ENCODE data around the gene ANO9.
"Not testable (repeated sequence)": the region's sequence is repeated elsewhere in the genome, so short reads cannot be mapped to it uniquely, and the experiment has no call there.

Gene ANO9

GRCh38 chr11:471468-472145, 29.8 kb upstream of the ANO9 start:
- no peak for DNase-seq

GRCh38 chr11:469684-470560, 28.1 kb upstream of the ANO9 start:
- no peak for DNase-seq

- not testable (repeated sequence) for DNase-seq
These were observed 27.3 kb upstream of the ANO9 start for GRCh38 chr11:469026-469683.

GRCh38 chr11:468493-468892, 26.7 kb upstream of the ANO9 start:
- no peak for DNase-seq

- no peak for DNase-seq
These were observed 26.2 kb upstream of the ANO9 start for GRCh38 chr11:468036-468435.

GRCh38 chr11:465896-466530, 24.2 kb upstream of the ANO9 start:
- no peak for DNase-seq

GRCh38 chr11:464316-464715, 22.5 kb upstream of the ANO9 start:
- no peak for DNase-seq

GRCh38 chr11:462107-462890, 20.5 kb upstream of the ANO9 start:
- DNase-seq = no peak

- no peak for DNase-seq
These were observed 19.8 kb upstream of the ANO9 start for GRCh38 chr11:461626-462025.

GRCh38 chr11:460331-461199, 18.8 kb upstream of the ANO9 start:
- no peak for DNase-seq

GRCh38 chr11:459511-460220, 17.9 kb upstream of the ANO9 start:
- DNase-seq = no peak

GRCh38 chr11:457111-457760, 15.4 kb upstream of the ANO9 start:
- DNase-seq = no peak

- peak; percentile 47 for DNase-seq
These were observed 14.7 kb upstream of the ANO9 start for GRCh38 chr11:456533-456932.

- no peak for DNase-seq
These were observed 13.8 kb upstream of the ANO9 start for GRCh38 chr11:455566-456147.

GRCh38 chr11:454801-455565, 13.2 kb upstream of the ANO9 start:
- DNase-seq = no peak

GRCh38 chr11:454043-454442, 12.2 kb upstream of the ANO9 start:
- DNase-seq = no peak

GRCh38 chr11:453564-453963, 11.8 kb upstream of the ANO9 start:
- no peak for DNase-seq

- no peak for DNase-seq
These were observed 11.2 kb upstream of the ANO9 start for GRCh38 chr11:452916-453527.

Measured in stimulated activated CD4-positive, alpha-beta T cell treated with anti-CD3 and anti-CD28 coated beads, Interleukin-1b, Interleukin-23, amount 100 ng/mL, for 48 hours (primary cell).